Inferior parietal cortex (tissue), 1 donor: ENCODE results near the gene NMNAT2.
"Not testable (repeated sequence)": the region's sequence is repeated elsewhere in the genome, so short reads cannot be mapped to it uniquely, and the experiment has no call there.

Source experiments
- DNase-seq: peaks from one replicate; pipeline ENCODE4 v3.0.0-alpha.2; 2016; ENCODE audit errors: extremely low spot score

NMNAT2 gene

DNA sequence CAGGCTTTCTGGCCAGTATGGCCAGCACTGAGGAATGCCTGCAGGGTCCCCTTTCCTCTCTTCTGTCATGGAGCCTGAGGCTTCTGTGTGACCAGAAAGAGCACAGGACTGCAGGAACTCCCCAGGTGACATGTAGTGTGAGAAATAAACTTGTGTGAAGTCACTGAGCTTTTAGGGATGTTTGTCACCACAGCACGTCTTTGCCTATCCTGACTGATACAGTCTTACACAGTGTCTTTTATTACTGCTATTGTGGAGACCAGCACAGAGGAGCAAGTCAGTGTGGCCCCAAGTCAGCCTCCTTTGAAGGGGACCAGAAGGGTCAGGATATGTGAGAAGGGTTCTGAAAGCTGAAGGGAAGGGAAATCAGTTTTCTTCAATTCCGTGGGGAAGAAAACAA, 129.6 kb downstream of the NMNAT2 start:
- no peak for DNase-seq

GRCh38 chr1:183287191-183287675, 130.9 kb downstream of the NMNAT2 start:
- DNase-seq = peak; percentile 18

- no peak for DNase-seq
Measured at GRCh38 chr1:183285746-183286145, 132.4 kb downstream of the NMNAT2 start.

DNA sequence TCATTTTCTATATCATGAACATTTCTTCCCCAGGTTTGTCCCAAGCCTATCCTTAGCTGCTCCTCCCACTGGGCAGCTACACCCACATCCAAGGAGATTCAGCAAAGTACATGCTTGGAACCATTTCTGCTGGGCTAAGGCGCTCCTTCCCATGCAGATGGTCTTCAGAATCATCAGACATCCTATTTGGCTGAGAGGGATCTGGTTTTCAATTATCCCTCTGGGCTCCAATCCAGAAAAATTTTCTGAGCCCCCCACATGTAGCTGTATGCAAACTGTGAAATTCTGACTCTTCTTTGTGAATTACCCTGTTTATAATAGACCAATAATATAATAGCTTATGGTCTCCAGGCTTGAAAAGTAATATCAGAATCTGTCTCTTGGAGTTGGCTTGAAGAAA, 132.9 kb downstream of the NMNAT2 start:
- DNase-seq = no peak

DNA sequence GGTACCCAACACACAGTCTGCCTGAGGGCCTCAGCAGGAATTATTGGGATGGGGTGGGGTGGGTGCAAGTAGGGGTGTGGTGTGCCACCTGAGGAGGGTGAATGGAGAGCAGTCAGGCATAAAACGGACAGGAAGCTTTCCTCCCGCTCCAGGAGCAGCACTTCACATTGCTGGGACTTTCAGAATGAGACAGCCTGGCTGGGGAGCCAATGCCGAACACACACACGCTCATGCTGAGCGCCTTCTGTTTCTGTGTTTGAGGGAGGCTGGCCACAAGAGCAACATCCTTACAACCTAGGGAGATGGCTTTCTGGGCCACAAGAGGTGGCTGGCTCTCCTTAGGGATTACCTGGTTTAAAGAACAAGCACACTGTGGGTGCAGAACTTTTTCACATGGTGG, 134.1 kb downstream of the NMNAT2 start:
- DNase-seq = no peak

- DNase-seq = no peak
Measured at GRCh38 chr1:183283286-183283685, 134.9 kb downstream of the NMNAT2 start.

DNA sequence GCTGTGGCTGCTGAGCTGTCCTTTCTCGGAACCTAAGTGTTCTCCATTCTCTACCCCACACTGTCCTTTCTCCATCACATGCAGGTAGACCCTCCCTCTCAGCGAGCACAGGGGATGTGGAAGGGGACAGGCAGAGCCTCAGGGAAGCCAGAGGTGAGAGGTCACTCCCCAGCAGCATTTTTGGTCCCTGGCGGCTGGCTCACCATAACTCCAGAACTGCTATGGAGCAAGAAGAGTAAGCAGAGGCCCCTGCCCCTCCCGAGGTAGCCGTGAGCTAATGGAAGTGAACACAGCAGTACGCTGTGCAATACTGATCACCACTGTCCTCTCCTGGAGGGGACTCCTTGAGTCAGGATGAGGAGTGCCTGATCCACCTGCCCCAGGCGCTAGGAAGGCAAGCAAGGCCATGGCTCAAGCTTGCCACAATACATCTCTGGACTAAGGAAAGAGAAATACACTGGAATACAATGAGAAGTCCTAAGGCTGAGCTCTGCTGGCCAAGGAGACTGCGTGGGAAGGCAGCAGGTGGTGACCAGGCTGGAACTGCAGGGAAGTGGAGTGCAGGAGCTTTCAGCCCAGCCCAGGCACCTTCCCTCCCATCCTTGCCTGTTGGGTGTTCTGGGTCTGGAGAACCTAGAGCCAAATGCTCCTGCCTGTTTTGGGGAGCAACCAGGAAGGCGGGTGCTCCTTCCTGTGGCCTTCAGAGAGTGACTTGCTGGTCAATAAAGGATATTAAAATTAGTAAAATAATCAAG, 135.9 kb downstream of the NMNAT2 start:
- no peak for DNase-seq

DNA sequence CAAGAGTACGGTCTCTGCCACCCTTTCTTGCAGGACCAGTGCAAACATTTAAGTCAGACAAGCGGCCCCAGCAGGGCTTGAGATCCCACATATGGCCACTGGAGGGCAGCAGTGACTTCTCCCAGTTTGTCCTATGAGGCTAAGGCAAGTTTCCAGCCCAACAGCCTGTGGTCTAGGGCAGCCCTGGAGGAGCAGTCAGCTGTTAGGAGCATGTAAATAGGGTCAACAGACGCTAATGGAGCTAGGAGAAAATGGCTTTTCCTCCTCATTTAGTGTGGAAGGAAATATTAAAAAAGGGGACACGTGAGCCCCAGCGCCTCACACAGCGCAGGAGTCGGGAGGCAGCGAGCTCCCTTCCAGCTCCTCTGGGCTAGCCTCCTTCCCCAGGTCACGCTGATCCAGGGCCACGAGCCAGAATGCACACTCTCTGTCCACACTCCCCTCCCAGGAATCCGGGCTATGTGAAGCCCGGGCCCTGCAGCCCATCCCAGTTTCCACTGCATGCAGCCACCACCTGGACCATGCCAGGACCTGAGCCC, 136.6 kb downstream of the NMNAT2 start:
- peak; percentile 94 for DNase-seq

GRCh38 chr1:183281039-183281438, 137.1 kb downstream of the NMNAT2 start:
- DNase-seq = no peak

DNA sequence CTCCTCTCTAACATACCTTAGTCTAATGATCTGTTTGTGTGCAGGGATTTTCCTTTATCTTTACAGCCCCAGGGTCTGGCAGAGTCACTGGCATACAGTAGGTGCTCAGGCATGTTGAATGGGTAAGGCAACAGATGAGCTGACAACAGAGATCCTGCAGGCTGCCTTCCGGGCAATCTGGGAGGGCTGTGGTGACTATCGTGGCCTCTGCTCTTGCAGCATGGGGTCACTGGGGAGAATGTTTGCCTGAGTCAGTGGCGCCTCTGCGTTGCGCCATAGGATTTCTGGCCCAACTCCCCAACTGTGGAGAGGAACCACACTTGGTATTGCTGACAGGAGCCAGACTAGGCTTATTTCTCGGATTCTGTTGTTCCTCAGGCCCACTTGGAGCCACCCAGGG, 138.3 kb downstream of the NMNAT2 start:
- no peak for DNase-seq

DNA sequence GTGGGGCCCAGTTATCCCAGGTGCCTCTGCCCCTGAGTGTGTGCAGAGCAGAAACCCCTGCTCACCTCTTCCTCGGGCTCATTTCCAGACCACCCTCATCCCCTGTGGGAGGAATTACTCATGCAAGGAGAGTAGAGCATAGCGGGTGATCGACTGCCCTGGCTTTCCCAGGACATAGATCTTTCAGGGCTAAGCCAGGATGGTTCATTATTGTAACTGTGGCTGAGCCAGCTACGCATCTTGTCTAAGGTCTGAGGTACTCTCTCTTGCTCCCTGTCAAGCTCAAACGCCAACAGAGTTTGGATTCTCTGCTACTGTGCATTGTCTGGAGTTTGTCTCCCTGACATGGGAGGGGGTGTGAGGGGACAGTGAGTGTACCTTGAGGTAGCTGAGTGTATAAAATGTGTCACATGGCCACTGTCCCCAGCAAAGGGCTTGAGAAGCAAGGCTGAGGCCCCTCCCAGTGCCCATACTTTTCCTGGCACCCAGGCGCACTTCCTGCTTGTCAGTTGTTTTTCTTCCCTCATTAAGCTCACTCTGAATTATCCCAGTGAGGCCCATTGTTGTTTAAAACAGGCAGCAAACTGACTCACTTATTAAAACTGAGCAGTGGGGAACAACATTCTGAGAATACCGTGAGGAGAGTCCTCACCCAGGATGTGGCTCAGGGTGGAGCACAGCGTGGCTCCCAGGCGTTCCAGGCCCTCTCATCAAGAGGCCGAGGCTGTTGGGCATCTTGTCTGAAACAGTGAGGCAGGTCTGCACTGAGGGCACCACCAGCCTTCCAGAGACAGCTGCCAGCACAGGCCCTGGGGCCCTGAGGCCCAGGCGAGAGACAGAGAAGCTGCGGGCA, 139.2 kb downstream of the NMNAT2 start:
- no peak for DNase-seq

DNA sequence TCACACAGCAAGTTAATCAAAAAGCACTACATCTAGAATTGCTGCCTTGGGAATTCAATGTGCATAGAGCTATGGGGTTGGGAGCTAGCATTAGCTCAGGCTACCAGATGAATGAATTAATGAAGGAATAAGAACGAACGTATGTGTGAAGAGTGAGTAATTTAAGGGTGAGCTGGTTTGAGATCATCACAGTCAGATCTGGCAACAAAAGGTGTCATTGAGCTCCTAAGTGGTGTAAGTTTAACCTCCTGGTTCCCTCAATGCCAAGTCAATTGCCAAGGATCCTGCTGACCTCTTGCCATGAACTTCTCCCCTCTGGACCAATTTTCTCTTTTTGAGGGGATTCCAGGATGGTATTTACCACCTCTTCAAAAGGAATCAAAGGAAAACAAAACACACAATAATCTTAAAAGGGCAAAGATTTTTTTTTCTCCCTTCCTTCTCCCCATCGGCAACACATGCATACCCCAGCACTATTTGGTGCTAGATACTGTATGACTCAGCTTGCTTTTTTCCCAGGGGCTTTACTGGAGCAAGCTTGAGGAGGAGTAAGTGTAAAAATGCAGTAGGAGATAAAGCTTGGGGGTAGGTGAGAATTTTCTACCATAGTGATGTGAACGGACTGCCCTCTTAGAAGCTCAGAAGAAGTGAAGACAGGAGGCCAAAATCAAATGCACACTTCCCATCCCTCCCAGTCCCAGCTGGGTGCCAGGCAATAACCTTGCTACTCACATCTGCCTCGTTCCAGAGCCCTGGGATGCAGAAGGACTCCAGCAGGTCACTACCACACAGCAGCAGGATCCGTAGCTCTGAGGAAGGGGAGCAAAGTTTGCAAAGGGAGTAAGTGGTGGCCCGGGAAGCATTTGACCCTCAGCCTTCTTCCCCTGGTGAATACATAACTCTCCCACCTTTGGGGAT, 140.1 kb downstream of the NMNAT2 start:
- DNase-seq = no peak

DNA sequence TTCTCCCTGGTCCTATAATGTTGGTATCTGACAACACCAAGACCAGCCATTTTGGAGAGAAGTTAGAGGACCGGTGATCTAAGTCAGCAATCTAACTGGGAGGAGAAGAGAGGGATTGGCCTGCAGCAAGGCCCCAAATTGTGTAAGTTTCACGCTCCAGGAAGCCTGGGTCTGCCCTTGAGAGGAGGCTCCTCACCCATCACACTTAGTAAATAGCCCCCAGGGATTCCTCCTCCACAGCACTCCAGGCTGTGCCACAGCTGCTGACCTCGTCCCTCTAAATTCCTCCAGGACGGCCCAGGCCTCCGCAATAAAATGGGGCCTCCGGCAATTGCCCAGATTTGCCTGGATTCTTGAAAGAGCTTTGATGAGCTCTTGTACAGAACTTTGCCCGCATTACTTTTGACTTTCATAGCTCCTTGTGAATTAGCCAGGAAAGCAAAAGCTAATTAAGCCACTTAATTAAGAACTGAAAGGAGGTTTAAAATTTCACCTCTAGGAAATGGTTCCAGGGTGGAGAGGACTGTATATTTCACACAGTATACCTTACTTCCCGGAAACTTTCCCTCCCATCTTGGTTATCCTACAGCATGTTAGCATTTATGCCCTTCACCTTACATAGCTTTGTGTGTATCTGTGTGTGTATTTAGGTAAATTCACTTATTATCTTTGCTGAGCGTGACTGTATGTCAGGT, 141.6 kb downstream of the NMNAT2 start:
- no peak for DNase-seq

DNA sequence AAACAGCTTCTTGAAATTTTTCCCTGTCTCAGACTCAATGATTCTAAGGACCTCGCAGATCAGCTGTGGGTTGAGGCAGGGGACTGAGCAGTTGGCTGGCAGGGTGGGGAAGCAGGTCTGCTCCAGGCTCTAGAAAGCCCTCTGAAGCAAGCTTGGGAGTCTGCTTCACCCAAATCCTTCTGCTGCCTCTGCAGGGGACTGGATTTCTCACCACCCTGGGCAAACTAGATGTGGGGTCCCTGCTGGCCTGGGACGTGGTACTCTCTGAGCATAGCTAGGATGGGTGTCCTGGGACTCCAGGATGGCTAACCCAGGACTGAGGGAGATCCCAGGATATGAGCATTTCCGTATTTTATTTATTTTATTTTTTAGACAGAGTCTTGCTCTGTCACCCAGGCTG, 142.9 kb downstream of the NMNAT2 start:
- no peak for DNase-seq

GRCh38 chr1:183274836-183275235, 143.3 kb downstream of the NMNAT2 start:
- no peak for DNase-seq

GRCh38 chr1:183273984-183274383, 144.2 kb downstream of the NMNAT2 start:
- DNase-seq = not testable (repeated sequence)

- no peak for DNase-seq
Measured at GRCh38 chr1:183273300-183273699, 144.9 kb downstream of the NMNAT2 start.

- no peak for DNase-seq
Measured at GRCh38 chr1:183272390-183272848, 145.8 kb downstream of the NMNAT2 start.

GRCh38 chr1:183270541-183271141, 147.5 kb downstream of the NMNAT2 start:
- DNase-seq = no peak

GRCh38 chr1:183267646-183268431, 150.3 kb downstream of the NMNAT2 start:
- DNase-seq = no peak
